ENCODE results near the gene HNRNPM. TPM values are rescaled to one million over a fixed set of nuclear protein-coding genes. Genes with fewer than 3 reads are reported as not detected.

Gene HNRNPM
- total RNA-seq, 1 experiment from 2014 or later, result 468 TPM

GRCh38 chr19:8449830-8450229, 5.1 kb downstream of the HNRNPM start:
- H3T11ph ChIP-seq (ENCODE audit: low read length), result no peak overlapping the region
- no peak overlapping the region for H2BK120ac ChIP-seq (ENCODE audit: low read depth, low read length, poor library complexity, severe bottlenecking)
- H4K20me1 ChIP-seq (ENCODE audit: control insufficient read depth, insufficient read depth, insufficient read length), result peaks cover 4% of the 10 kb centered on the region
- no peak for TF ChIP-seq CTCF (conservative IDR thresholded peaks at IDR 0.05)
- H3K9me3 ChIP-seq (ENCODE audit: control insufficient read depth, low read depth, low read length), result no peaks in the 10 kb centered on the region
- no peak overlapping the region for H3K9ac ChIP-seq (ENCODE audit: extremely low read depth, insufficient read length, low read length)
- peak; percentile 41 for DNase-seq
- H3K4ac ChIP-seq (ENCODE audit: low read depth, low read length), result no peak overlapping the region
- H4K91ac ChIP-seq (ENCODE audit: insufficient read length, low read depth, low read length), result no peak overlapping the region
- Mint-ChIP-seq H3K4me3 (peak overlapping the region; percentile 25 to 66; a peak in 4 of 5 replicates), H3K27ac (peak overlapping the region; percentile 31 to 83 (median 83); a peak in 3 of 7 replicates), H3K27me3 (ENCODE audit: low read depth) (no peaks in the 10 kb centered on the region; the same call in 1 of the 2 replicates), H3K9me3 (0 out of 5 replicates have a peak, but pooled peaks cover 0 to under 1% of the 10 kb centered on the region in 2 experiments), H3K4me1 (peaks cover 67 to 76% of the 10 kb centered on the region in 2 experiments), H3K36me3 (ENCODE audit: insufficient read depth in 1 of 3, low read depth in 3 of 3) (peaks cover 33 to 64% (median 53%) of the 10 kb centered on the region in 3 experiments)
- no CpG with 5 or more reads among the region's 8 CpGs for WGBS (ENCODE audit: extremely low coverage, insufficient read length, low lambda C conversion rate)
- H3K4me2 ChIP-seq (ENCODE audit: insufficient read depth, insufficient read length, low read length), result peak overlapping the region; percentile 5
- H4K5ac ChIP-seq (ENCODE audit: insufficient read length, low read depth, low read length), result no peak overlapping the region
- no peaks in the 10 kb centered on the region for H3K27me3 ChIP-seq (ENCODE audit: insufficient read depth, low read length)
- no peak overlapping the region for H3K18ac ChIP-seq (ENCODE audit: insufficient read length, low read depth, low read length)
- peaks cover 10% of the 10 kb centered on the region for H3K4me1 ChIP-seq (ENCODE audit: insufficient read depth, low read length)
- H4K8ac ChIP-seq (replicated peaks; ENCODE audit: insufficient read length, low read depth, low read length), result no peak overlapping the region
- no peak overlapping the region for H3K56ac ChIP-seq (ENCODE audit: insufficient read length, low read depth, low read length)
- no peak overlapping the region for H2AFZ ChIP-seq (ENCODE audit: low read length)
- H2BK5ac ChIP-seq (ENCODE audit: insufficient read length, low read length), result no peak overlapping the region
- H3K14ac ChIP-seq (ENCODE audit: insufficient read depth, low read length), result no peak overlapping the region; the same call in 1 of the 2 replicates
- no peak overlapping the region for H3K23ac ChIP-seq (ENCODE audit: insufficient read length, low read depth, low read length)
- no peak overlapping the region for H2AK5ac ChIP-seq (ENCODE audit: insufficient read length, low read length)
- H3K79me2 ChIP-seq (ENCODE audit: insufficient read depth, low read length), result peaks cover 91% of the 10 kb centered on the region
- H2BK20ac ChIP-seq (ENCODE audit: low read depth, low read length, poor library complexity, severe bottlenecking), result no peak overlapping the region
- H3K79me1 ChIP-seq (ENCODE audit: insufficient read depth, low read depth, low read length, poor library complexity, severe bottlenecking), result no peaks in the 10 kb centered on the region
- H2BK12ac ChIP-seq (ENCODE audit: insufficient read length, low read depth, low read length), result no peak overlapping the region
- H3K27ac ChIP-seq (ENCODE audit: insufficient read length, low read depth, low read length), result no peak overlapping the region
- H2BK15ac ChIP-seq (ENCODE audit: low read depth, low read length), result no peak overlapping the region
- no peaks in the 10 kb centered on the region for H3K23me2 ChIP-seq (ENCODE audit: insufficient read length, low read depth, low read length, poor library complexity, severe bottlenecking)

All from H9 (cell line).